Stomach (tissue), 9 donors: ENCODE results near the gene NKTR. TPM values are rescaled to one million over a fixed set of nuclear protein-coding genes. Genes with fewer than 3 reads are reported as not detected.
A peak's percentile ranks its signal among the peaks of the same experiment; 100 is the strongest.

Source experiments
- DNase-seq, 2 donors: peaks; one replicate each; pipeline versions ENCODE4 v3.0.0 to v3.0.0-alpha.2; 2013 to 2019
- H3K27ac ChIP-seq, 5 donors: fragments of 200-600 bp in 4 of 5; sonication (generic) in 4 of 5; one replicate each; pipeline ENCODE4 v1.5.1; 2013 to 2019; ENCODE audit warnings: mild to moderate bottlenecking in 1 of 5, moderate library complexity in 1 of 5
- H3K27me3 ChIP-seq, 3 donors: fragments of 200-600 bp; sonication (generic); one replicate each; pipeline ENCODE4 v1.5.1; 2017 to 2019; ENCODE audit warnings: mixed run types in 1 of 3
- H3K36me3 ChIP-seq, 4 donors: fragments of 200-600 bp; sonication (generic); 1 replicate in 3 of 4; 2 replicates in 1 of 4; pipeline ENCODE4 v1.5.1; 2016 to 2019
- H3K4me1 ChIP-seq, 4 donors: fragments of 200-600 bp; sonication (generic); one replicate each; pipeline ENCODE4 v1.5.1; 2016 to 2019
- H3K4me3 ChIP-seq, 4 donors: fragments of 200-600 bp; sonication (generic) in 3 of 4; one replicate each; pipeline ENCODE4 v1.5.1; 2016 to 2019; ENCODE audit warnings: mild to moderate bottlenecking in 1 of 4
- H3K9me3 ChIP-seq, 4 donors: fragments of 200-600 bp; sonication (generic); one replicate each; pipeline ENCODE4 v1.5.1; 2016 to 2019
- EP300 ChIP-seq: sonication (generic); formaldehyde crosslinking; IDR thresholded peaks from one replicate; pipeline ENCODE4 v1.6.1; 2017; ENCODE audit warnings: antibody characterized with exemption
- POLR2A ChIP-seq, 4 donors: fragments of 450-650 bp; IDR thresholded peaks; one replicate each; pipeline ENCODE4 v1.6.1; 2016; ENCODE audit warnings: antibody characterized with exemption in 4 of 4, control low read depth in 2 of 4, mild to moderate bottlenecking in 1 of 4, moderate library complexity in 1 of 4
- POLR2AphosphoS5 ChIP-seq, 3 donors: sonication (generic); formaldehyde crosslinking; IDR thresholded peaks; one replicate each; pipeline ENCODE4 v1.6.1; 2016; ENCODE audit warnings: antibody characterized with exemption in 3 of 3
- WGBS, 5 donors: extraction: QIAGEN DNeasy Blood & Tissue Kit in 3 of 5; methylation state at CpG; one replicate each; pipeline versions ENCODE4 v1.1.5 to v1.1.7; 2013 to 2018; 5-methylcytosine and 5-hydroxymethylcytosine counted together
- intact Hi-C: fragments of 100-400 bp; cut with DNase I; formaldehyde crosslinking; loops from one replicate; pipeline ENCODE4 v1.15.1; 2023; ENCODE audit warnings: low total_unique reads
- polyA plus RNA-seq, 3 donors: library from polyadenylated mRNA; stranded (reverse); fragments of 200-250 nt; gene quantifications; one replicate each; pipeline ENCODE4 v1.2.3, GENCODE V29; 2013
- total RNA-seq, 5 donors: library from RNA; depleted of rRNA; stranded (reverse); fragments of >200 nt; gene quantifications; one replicate each; pipeline versions ENCODE4 v1.1.0 to v1.2.3, GENCODE V29; 2014 to 2016
- TF ChIP-seq, protein P1 (sequence below), 7 experiments: fragments of 450-650 bp in 4 of 7; fragments of 200-600 bp in 3 of 7; sonication (generic) in 3 of 7; IDR thresholded peaks; one replicate each; pipeline ENCODE4 v1.5.1; 2016 to 2019; ENCODE audit warnings: antibody characterized with exemption in 7 of 7, control low read depth in 2 of 7, mild to moderate bottlenecking in 1 of 7
- donor health status: healthy with polysubstance abuse.
- donor health status: Bipolar disorder and iron deficiency.
- donor health status: healthy.

Gene NKTR
- total and polyA plus RNA-seq, 8 donors, result 3.8 to 488 (median 106) TPM

DNA sequence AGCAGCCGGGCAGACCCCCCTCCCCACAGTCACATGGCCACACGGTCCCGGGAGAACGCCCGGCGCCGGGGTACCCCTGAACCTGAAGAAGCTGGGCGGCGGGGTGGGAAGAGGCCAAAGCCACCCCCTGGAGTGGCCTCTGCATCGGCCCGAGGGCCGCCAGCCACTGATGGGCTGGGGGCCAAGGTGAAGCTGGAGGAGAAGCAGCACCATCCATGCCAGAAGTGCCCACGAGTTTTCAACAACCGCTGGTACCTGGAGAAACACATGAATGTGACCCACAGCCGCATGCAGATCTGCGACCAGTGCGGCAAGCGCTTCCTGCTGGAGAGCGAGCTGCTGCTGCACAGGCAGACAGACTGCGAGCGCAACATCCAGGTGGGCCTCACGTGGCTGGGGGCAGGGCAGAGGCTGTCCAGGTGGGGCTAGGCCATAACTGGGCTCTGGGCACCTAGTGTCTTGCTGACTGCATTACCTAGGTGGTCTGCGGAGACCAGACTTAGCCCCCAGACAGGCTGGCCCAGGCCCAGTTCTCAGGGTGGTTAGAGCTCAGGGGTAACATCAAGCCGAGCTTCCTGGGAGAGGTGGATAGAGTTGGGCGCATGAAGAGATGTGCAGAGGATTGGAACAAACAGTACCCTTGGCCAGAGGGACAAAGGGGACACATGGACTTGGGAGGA, 59.1 kb downstream of the NKTR start:
- no peak for DNase-seq
- Histone ChIP-seq H3K27ac (peak overlapping the region in 2 of 5 donors; percentile 2 to 49), H3K27me3 (no peaks in the 10 kb centered on the region), H3K4me1 (peaks cover 16 to 58% (median 38%) of the 10 kb centered on the region in 4 donors), H3K36me3 (peaks cover 11 to 63% (median 38%) of the 10 kb centered on the region in 4 donors), H3K9me3 (no peaks in the 10 kb centered on the region), H3K4me3 (no peak overlapping the region)
- intact Hi-C loops, result loop anchor here (10.0 kb wide), 1 partner anchor 85 kb away; no protein-coding TSS in a partner anchor
- WGBS, 5 donors, result 73 to 82% (median 80%) methylated on average over 25 of the region's 25 CpGs
- TF ChIP-seq, protein P1, sequence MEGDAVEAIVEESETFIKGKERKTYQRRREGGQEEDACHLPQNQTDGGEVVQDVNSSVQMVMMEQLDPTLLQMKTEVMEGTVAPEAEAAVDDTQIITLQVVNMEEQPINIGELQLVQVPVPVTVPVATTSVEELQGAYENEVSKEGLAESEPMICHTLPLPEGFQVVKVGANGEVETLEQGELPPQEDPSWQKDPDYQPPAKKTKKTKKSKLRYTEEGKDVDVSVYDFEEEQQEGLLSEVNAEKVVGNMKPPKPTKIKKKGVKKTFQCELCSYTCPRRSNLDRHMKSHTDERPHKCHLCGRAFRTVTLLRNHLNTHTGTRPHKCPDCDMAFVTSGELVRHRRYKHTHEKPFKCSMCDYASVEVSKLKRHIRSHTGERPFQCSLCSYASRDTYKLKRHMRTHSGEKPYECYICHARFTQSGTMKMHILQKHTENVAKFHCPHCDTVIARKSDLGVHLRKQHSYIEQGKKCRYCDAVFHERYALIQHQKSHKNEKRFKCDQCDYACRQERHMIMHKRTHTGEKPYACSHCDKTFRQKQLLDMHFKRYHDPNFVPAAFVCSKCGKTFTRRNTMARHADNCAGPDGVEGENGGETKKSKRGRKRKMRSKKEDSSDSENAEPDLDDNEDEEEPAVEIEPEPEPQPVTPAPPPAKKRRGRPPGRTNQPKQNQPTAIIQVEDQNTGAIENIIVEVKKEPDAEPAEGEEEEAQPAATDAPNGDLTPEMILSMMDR (IDR thresholded peaks at IDR 0.05), result no peak
- TF ChIP-seq EP300 (no peak), POLR2A (IDR thresholded peaks at IDR 0.05) (no peak), POLR2AphosphoS5 (IDR thresholded peaks at IDR 0.05) (no peak)

DNA sequence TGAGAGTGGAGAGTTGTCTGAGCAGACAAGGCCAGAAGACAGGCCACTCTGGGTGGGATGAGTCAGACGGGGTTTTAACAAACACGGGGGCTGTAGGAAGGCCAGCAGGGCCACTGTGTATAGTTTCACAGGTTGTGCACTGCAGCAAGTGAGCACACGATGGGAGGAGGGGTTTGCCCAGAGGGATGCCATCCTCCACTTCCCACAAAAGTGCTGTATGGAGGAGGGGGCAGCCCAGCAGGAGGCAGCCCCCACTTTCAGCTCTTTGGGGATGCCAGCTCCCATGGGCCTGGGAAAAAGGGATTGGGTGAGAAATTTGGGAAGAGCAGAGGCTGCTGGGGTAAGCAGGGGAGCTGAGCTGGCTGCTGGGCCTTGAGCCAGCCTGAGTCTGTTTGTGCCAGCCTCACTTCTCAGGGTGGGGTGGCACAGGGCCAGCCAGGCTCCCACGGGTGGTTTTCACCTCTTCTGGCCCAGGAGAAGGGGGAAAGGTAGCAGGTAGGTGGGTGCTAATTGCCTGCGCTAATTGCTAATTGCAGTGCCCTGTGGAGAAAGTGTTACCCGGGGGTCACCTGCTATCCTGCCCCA, 59.7 kb downstream of the NKTR start:
- DNase-seq, result no peak
- H3K9me3 ChIP-seq, result no peaks in the 10 kb centered on the region
- no peak overlapping the region for H3K4me3 ChIP-seq
- intact Hi-C loops, result no loop called here
- no peak for TF ChIP-seq EP300
- WGBS, 5 donors, result 38 to 60% (median 53%) methylated on average over 4 to 6 of the region's 6 CpGs
- peak overlapping the region in 2 of 5 donors; percentile 2 to 49 for H3K27ac ChIP-seq
- H3K36me3 ChIP-seq, result peaks cover 11 to 63% (median 38%) of the 10 kb centered on the region in 4 donors
- H3K4me1 ChIP-seq, result peaks cover 9 to 52% (median 34%) of the 10 kb centered on the region in 4 donors
- H3K27me3 ChIP-seq, result no peaks in the 10 kb centered on the region

DNA sequence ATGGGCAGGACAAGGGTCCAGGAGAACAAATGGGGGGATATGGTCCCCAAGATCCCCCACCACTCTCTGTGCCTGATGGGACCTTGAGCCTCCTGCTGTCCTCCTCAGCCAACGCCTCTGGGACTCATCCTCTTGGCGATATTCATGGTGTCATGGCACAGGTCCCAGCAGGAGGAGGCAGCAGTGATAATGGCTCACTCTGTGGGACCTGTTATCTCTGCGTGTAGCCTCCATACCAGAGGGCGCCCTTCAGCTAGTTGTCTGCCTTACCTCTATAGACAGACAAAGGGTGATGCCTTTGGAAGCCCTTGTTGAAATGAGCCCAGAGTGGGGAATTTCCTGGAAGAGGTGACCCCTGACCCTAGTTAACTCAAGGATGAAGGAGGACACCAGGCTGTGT, 60.4 kb downstream of the NKTR start:
- Histone ChIP-seq H3K27me3 (no peaks in the 10 kb centered on the region), H3K9me3 (no peaks in the 10 kb centered on the region), H3K36me3 (peaks cover 11 to 63% (median 38%) of the 10 kb centered on the region in 4 donors), H3K4me1 (peaks cover 3 to 49% (median 29%) of the 10 kb centered on the region in 4 donors), H3K27ac (peak overlapping the region in 1 of 5 donors; percentile 2), H3K4me3 (no peak overlapping the region)
- DNase-seq, result no peak
- WGBS, 5 donors, result 76 to 87% (median 83%) methylated on average over 4 of the region's 4 CpGs
- TF ChIP-seq EP300, result no peak
- no peak for TF ChIP-seq POLR2AphosphoS5 (IDR thresholded peaks at IDR 0.05)
- TF ChIP-seq POLR2A (IDR thresholded peaks at IDR 0.05), result no peak
- TF ChIP-seq, protein P1 (IDR thresholded peaks at IDR 0.05), result no peak
- intact Hi-C loops, result no loop called here

DNA sequence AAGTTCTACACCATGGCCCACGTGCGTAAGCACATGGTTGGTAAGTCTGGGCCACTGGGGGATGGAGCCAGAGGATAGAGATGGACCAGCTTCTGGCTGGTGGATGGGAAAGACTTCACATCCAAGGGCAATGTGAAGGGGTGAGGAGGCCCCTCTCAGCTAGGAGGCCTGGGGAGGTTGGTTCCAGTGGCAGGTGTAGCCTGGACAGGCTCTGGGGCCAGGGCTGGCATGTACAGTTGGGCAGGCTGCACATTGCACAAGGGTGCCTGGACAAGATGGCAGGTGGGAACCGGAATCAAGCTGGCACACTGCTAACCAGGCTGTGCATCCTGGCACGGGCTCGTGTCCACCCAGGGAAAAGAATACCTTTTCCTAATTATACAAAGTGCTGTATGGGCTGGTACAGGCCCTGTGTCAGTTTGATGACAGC, 61.1 kb downstream of the NKTR start:
- Histone ChIP-seq H3K4me1 (peaks cover under 1 to 49% (median 27%) of the 10 kb centered on the region in 4 donors), H3K27ac (no peak overlapping the region), H3K27me3 (no peaks in the 10 kb centered on the region), H3K36me3 (peaks cover 11 to 63% (median 38%) of the 10 kb centered on the region in 4 donors), H3K9me3 (no peaks in the 10 kb centered on the region), H3K4me3 (no peak overlapping the region)
- DNase-seq, result no peak
- intact Hi-C loops, result no loop called here
- no peak for TF ChIP-seq POLR2AphosphoS5 (IDR thresholded peaks at IDR 0.05)
- TF ChIP-seq, protein P1 (IDR thresholded peaks at IDR 0.05), result no peak
- no peak for TF ChIP-seq POLR2A (IDR thresholded peaks at IDR 0.05)
- TF ChIP-seq EP300, result no peak
- 90 to 97% (median 95%) methylated on average over 5 of the region's 5 CpGs for WGBS, 5 donors
